K562 (cell line): ENCODE data around the gene CNOT6. TPM values are rescaled to one million over a fixed set of nuclear protein-coding genes. Genes with fewer than 3 reads are reported as not detected.

Experiments
- ATF7 ChIP-seq: fragments of 450-650 bp; IDR thresholded peaks from 2 replicates; pipeline ENCODE4 v1.7.1; 2014; ENCODE audit warnings: mild to moderate bottlenecking, moderate library complexity
- CBX2 ChIP-seq: fragments of 200-600 bp; sonication (generic); IDR thresholded peaks from one replicate; pipeline ENCODE4 v1.6.1; 2012; ENCODE audit warnings: mild to moderate bottlenecking, low read length, inconsistent platforms; ENCODE audit not compliant: insufficient read depth, poor library complexity, severe bottlenecking
- CCNT2 ChIP-seq: IDR thresholded peaks from 2 replicates; pipeline ENCODE4 v1.6.1; 2011; ENCODE audit warnings: borderline replicate concordance, low read depth, mild to moderate bottlenecking, moderate library complexity, mixed read lengths, low read length; ENCODE audit not compliant: insufficient read length; ENCODE audit errors: extremely low read depth
- COPS2 ChIP-seq: fragments of 450-650 bp; conservative IDR thresholded peaks from 2 replicates; pipeline ENCODE4 v1.6.1; 2016; ENCODE audit warnings: mild to moderate bottlenecking, moderate library complexity
- EHMT2 ChIP-seq: fragments of 450-650 bp; IDR thresholded peaks from 2 replicates; pipeline ENCODE4 v1.6.1; 2018; ENCODE audit warnings: antibody characterized with exemption
- ESRRA ChIP-seq: fragments of 450-650 bp; IDR thresholded peaks from 2 replicates; pipeline ENCODE4 v1.6.1; 2014; ENCODE audit warnings: low read depth, mild to moderate bottlenecking, moderate library complexity, borderline replicate concordance
- FIP1L1 ChIP-seq: fragments of 200-400 bp; formaldehyde crosslinking; IDR thresholded peaks from 2 replicates; pipeline ENCODE4 v1.6.1; 2018; ENCODE audit warnings: mild to moderate bottlenecking, low read depth, low read length; ENCODE audit not compliant: poor library complexity, severe bottlenecking
- GATAD2A ChIP-seq: fragments of 450-650 bp; IDR thresholded peaks from 2 replicates; pipeline ENCODE4 v1.6.1; 2017
- HMG20B ChIP-seq: fragments of 250-450 bp; sonication (Bioruptor Pico); IDR thresholded peaks from 2 replicates; pipeline ENCODE4 v1.5.0; 2021; ENCODE audit warnings: mild to moderate bottlenecking
- MEIS2 ChIP-seq: fragments of 450-650 bp; IDR thresholded peaks from 2 replicates; pipeline ENCODE4 v1.6.1; 2014; ENCODE audit warnings: mild to moderate bottlenecking; ENCODE audit not compliant: partially characterized antibody
- OTX1 ChIP-seq: fragments of 450-650 bp; formaldehyde crosslinking; IDR thresholded peaks from 2 replicates; pipeline ENCODE4 v1.4.0; 2022; ENCODE audit warnings: mild to moderate bottlenecking
- PHF20 ChIP-seq: fragments of 450-650 bp; IDR thresholded peaks from 2 replicates; pipeline ENCODE4 v1.6.1; 2018; ENCODE audit not compliant: partially characterized antibody
- PHTF2 ChIP-seq: fragments of 250-450 bp; sonication (Bioruptor Pico); IDR thresholded peaks from 2 replicates; pipeline ENCODE4 v1.5.0; 2021; ENCODE audit warnings: mild to moderate bottlenecking
- RB1 ChIP-seq: fragments of 450-650 bp; IDR thresholded peaks from 2 replicates; pipeline ENCODE4 v1.6.1; 2017; ENCODE audit warnings: low read depth, mild to moderate bottlenecking
- RBM22 ChIP-seq: fragments of 200-400 bp; formaldehyde crosslinking; IDR thresholded peaks from 2 replicates; pipeline ENCODE4 v1.6.1; 2018; ENCODE audit warnings: low read length, low read depth; ENCODE audit not compliant: poor library complexity, severe bottlenecking
- RNF2 ChIP-seq: sonication (generic); IDR thresholded peaks from 2 replicates; pipeline ENCODE4 v1.6.1; 2016
- STAT5A ChIP-seq: IDR thresholded peaks from 2 replicates; pipeline ENCODE4 v1.6.1; 2012; ENCODE audit warnings: low read length, inconsistent platforms, borderline replicate concordance
- TAF9B ChIP-seq: fragments of 450-650 bp; IDR thresholded peaks from 2 replicates; pipeline ENCODE4 v1.6.1; 2018; ENCODE audit warnings: mild to moderate bottlenecking; ENCODE audit not compliant: partially characterized antibody
- TARDBP ChIP-seq: fragments of 450-650 bp; IDR thresholded peaks from 2 replicates; pipeline ENCODE4 v1.6.1; 2016
- polyA plus RNA-seq, 8 experiments: library from polyadenylated mRNA; depleted of rRNA in 4 of 8; stranded (reverse) in 5 of 8; unstranded in 3 of 8; fragments of >200 nt; fragmentation: Nextera tagmentation in 2 of 8; fragmentation: Illumina TruSeq in 1 of 8; extraction: Ambion mirVana in 2 of 8; extraction: Trizol in 1 of 8; gene quantifications; 2 replicates each; pipeline versions ENCODE4 v1.2.1 to v1.2.3, GENCODE V29; 2011 to 2014; ENCODE audit warnings: inconsistent platforms in 1 of 8, missing spikeins in 1 of 8
- total RNA-seq, 7 experiments: library from RNA; depleted of rRNA in 6 of 7; stranded (reverse); fragments of >200 nt in 6 of 7; fragmentation: Illumina TruSeq in 2 of 7; extraction: Trizol in 2 of 7; gene quantifications; 2 replicates each; pipeline versions ENCODE4 v1.2.1 to v1.2.3, GENCODE V29; 2011 to 2021; ENCODE audit warnings: low replicate concordance in 1 of 7
- TF ChIP-seq, protein P1 (sequence below), 3 experiments: fragments of 200-800 bp in 1 of 3; sonication (Bioruptor generic) in 1 of 3; sonication (generic) in 1 of 3; formaldehyde crosslinking in 1 of 3; IDR thresholded peaks; 2 replicates each; pipeline versions ENCODE4 v1.6.1 to v1.8.0; 2016 to 2022; ENCODE audit warnings: mild to moderate bottlenecking in 2 of 3, missing compliant biosample characterization in 2 of 3, missing genetic modification characterization in 2 of 3, missing genetic modification reagents in 1 of 3
- TF ChIP-seq, protein P2 (sequence below): fragments of 450-650 bp; formaldehyde crosslinking; IDR thresholded peaks from 2 replicates; pipeline ENCODE4 v1.4.0; 2022; ENCODE audit warnings: mild to moderate bottlenecking, moderate library complexity
- TF ChIP-seq, protein P3 (sequence below): fragments of 450-650 bp; formaldehyde crosslinking; IDR thresholded peaks from 2 replicates; pipeline ENCODE4 v1.4.0; 2022; ENCODE audit warnings: missing genetic modification characterization
- TF ChIP-seq, protein P4 (sequence below): fragments of 200-800 bp; sonication (Bioruptor generic); IDR thresholded peaks from 2 replicates; pipeline ENCODE4 v1.6.1; 2017; ENCODE audit warnings: missing genetic modification characterization, missing compliant biosample characterization
- TF ChIP-seq, protein P5 (sequence below): IDR thresholded peaks from 2 replicates; pipeline ENCODE4 v1.6.1; 2012; ENCODE audit warnings: low read depth, low read length, improper control_type of control experiment, borderline replicate concordance

The CNOT6 gene
- total and polyA plus RNA-seq, 9 of the 15 experiments (the other 6 are each of a cell fraction or from before 2014, with no cell fraction given): 4.9 to 32.4 (median 14.0) TPM

DNA sequence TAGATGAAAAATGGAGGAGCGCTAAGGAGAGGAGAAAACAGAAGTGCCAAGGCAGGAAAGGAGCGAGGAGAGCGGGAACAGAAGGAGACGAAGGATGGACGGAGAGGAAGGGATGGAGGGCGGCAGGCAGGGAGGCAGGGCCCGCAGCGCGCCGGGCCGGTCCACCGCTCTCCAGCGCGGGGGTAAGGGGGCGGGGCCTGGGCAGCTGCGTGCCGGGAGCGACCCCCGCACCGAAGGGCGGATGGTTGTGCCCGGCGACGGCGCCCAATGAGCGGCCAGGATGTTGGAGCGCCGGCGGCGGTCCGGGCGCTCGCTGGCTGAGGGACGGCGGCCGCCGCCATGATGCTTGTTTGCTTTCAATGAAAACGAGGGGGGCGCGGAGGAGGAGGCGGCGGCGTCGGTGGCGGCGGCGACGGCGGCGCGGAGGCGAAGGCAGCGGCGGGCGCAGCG lies at the start of gene CNOT6 (continued):
- TF ChIP-seq RBM22: peak; percentile 48
- TF ChIP-seq, protein P1, sequence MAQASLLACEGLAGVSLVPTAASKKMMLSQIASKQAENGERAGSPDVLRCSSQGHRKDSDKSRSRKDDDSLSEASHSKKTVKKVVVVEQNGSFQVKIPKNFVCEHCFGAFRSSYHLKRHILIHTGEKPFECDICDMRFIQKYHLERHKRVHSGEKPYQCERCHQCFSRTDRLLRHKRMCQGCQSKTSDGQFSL (CRISPR knock-in tag; IDR thresholded peaks at IDR 0.05): 0 out of 2 replicates have a peak, but pooled peaks have one; percentile 49
- TF ChIP-seq, protein P1 (tag; IDR thresholded peaks at IDR 0.05): no peak
- peak; percentile 76 for TF ChIP-seq PHF20
- TF ChIP-seq TAF9B: no peak
- TF ChIP-seq FIP1L1: peak; percentile 64
- TF ChIP-seq, protein P2, sequence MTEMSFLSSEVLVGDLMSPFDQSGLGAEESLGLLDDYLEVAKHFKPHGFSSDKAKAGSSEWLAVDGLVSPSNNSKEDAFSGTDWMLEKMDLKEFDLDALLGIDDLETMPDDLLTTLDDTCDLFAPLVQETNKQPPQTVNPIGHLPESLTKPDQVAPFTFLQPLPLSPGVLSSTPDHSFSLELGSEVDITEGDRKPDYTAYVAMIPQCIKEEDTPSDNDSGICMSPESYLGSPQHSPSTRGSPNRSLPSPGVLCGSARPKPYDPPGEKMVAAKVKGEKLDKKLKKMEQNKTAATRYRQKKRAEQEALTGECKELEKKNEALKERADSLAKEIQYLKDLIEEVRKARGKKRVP: no peak
- TF ChIP-seq, protein P3, sequence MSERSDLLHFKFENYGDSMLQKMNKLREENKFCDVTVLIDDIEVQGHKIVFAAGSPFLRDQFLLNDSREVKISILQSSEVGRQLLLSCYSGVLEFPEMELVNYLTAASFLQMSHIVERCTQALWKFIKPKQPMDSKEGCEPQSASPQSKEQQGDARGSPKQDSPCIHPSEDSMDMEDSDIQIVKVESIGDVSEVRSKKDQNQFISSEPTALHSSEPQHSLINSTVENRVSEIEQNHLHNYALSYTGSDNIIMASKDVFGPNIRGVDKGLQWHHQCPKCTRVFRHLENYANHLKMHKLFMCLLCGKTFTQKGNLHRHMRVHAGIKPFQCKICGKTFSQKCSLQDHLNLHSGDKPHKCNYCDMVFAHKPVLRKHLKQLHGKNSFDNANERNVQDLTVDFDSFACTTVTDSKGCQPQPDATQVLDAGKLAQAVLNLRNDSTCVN (CRISPR knock-in tag): peak; percentile 95
- TF ChIP-seq, protein P4, sequence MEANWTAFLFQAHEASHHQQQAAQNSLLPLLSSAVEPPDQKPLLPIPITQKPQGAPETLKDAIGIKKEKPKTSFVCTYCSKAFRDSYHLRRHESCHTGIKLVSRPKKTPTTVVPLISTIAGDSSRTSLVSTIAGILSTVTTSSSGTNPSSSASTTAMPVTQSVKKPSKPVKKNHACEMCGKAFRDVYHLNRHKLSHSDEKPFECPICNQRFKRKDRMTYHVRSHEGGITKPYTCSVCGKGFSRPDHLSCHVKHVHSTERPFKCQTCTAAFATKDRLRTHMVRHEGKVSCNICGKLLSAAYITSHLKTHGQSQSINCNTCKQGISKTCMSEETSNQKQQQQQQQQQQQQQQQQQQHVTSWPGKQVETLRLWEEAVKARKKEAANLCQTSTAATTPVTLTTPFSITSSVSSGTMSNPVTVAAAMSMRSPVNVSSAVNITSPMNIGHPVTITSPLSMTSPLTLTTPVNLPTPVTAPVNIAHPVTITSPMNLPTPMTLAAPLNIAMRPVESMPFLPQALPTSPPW (CRISPR knock-in tag): peak; percentile 94
- no peak for TF ChIP-seq CBX2
- 0 out of 2 replicates have a peak, but pooled peaks have one; percentile 34 for TF ChIP-seq RNF2
- TF ChIP-seq ESRRA: peak; percentile 55; the same call in 1 of the 2 replicates
- peak; percentile 96; the same call in 1 of the 2 replicates for TF ChIP-seq RB1
- peak; percentile 98 for TF ChIP-seq OTX1 (CRISPR knock-in tag)
- TF ChIP-seq, protein P5, sequence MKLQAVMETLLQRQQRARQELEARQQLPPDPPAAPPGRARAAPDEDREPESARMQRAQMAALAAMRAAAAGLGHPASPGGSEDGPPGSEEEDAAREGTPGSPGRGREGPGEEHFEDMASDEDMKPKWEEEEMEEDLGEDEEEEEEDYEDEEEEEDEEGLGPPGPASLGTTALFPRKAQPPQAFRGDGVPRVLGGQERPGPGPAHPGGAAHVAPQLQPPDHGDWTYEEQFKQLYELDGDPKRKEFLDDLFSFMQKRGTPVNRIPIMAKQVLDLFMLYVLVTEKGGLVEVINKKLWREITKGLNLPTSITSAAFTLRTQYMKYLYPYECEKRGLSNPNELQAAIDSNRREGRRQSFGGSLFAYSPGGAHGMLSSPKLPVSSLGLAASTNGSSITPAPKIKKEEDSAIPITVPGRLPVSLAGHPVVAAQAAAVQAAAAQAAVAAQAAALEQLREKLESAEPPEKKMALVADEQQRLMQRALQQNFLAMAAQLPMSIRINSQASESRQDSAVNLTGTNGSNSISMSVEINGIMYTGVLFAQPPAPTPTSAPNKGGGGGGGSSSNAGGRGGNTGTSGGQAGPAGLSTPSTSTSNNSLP: peak; percentile 41; the same call in 1 of the 2 replicates
- no peak for TF ChIP-seq HMG20B
- TF ChIP-seq TARDBP: no peak
- TF ChIP-seq MEIS2: no peak
- TF ChIP-seq CCNT2: peak; percentile 93
- TF ChIP-seq ATF7: peak; percentile 100
- TF ChIP-seq GATAD2A: no peak
- peak; percentile 66; the same call in 1 of the 2 replicates for TF ChIP-seq EHMT2
- no peak for TF ChIP-seq PHTF2
- no peak for TF ChIP-seq COPS2
- TF ChIP-seq STAT5A: no peak
